Tibial artery (tissue), 4 donors: ENCODE results near the gene RASL10A.

Experiments
- DNase-seq, 2 donors: peaks; one replicate each; pipeline ENCODE4 v3.0.0-alpha.2; 2019
- H3K27ac ChIP-seq, 2 donors: fragments of 200-600 bp; sonication (generic) in 1 of 2; 1 replicate in 1 of 2; 2 replicates in 1 of 2; pipeline ENCODE4 v1.5.1; 2018 to 2019; ENCODE audit warnings: mild to moderate bottlenecking in 1 of 2
- H3K27me3 ChIP-seq, 2 donors: fragments of 200-600 bp; sonication (generic) in 1 of 2; one replicate each; pipeline versions ENCODE4 v1.5.1 to v1.6.0; 2016 to 2019
- H3K36me3 ChIP-seq, 3 donors: fragments of 200-600 bp; sonication (generic) in 2 of 3; one replicate each; pipeline ENCODE4 v1.5.1; 2016 to 2019; ENCODE audit warnings: mild to moderate bottlenecking in 2 of 3
- H3K4me1 ChIP-seq, 4 donors: fragments of 200-600 bp; sonication (generic) in 2 of 4; 1 replicate in 3 of 4; 2 replicates in 1 of 4; pipeline ENCODE4 v1.5.1; 2016 to 2019
- H3K4me3 ChIP-seq, 2 donors: fragments of 200-600 bp; sonication (generic) in 1 of 2; 1 replicate in 1 of 2; 2 replicates in 1 of 2; pipeline ENCODE4 v1.5.1; 2018 to 2019; ENCODE audit warnings: mild to moderate bottlenecking in 2 of 2
- H3K9me3 ChIP-seq, 3 donors: fragments of 200-600 bp; sonication (generic) in 1 of 3; one replicate each; pipeline ENCODE4 v1.5.1; 2016 to 2019
- intact Hi-C: fragments of 100-400 bp; cut with DNase I; formaldehyde crosslinking; loops from one replicate; pipeline ENCODE4 v1.15.0; 2023; ENCODE audit warnings: low total_unique reads
- TF ChIP-seq, protein P1 (sequence below), 2 experiments: fragments of 200-600 bp in 1 of 2; fragments of 450-650 bp in 1 of 2; IDR thresholded peaks; one replicate each; pipeline ENCODE4 v1.5.1; 2017 to 2019; ENCODE audit warnings: antibody characterized with exemption in 2 of 2, mild to moderate bottlenecking in 1 of 2, moderate library complexity in 1 of 2

Gene RASL10A

DNA sequence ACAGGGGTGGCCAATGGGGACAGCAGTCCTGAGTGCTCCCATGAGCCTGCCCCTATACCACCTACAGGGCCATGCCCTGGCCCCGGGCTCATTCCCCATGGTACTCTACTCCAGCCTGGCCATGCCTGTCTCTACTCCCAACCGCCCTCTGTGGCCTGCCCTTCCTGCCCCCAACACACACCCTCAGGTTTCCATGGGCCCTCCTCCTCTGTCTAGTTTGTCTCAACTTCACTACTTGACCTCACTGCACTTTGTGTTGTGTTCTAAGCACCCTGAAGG is 26.3 kb upstream of the RASL10A start:
- TF ChIP-seq, protein P1, sequence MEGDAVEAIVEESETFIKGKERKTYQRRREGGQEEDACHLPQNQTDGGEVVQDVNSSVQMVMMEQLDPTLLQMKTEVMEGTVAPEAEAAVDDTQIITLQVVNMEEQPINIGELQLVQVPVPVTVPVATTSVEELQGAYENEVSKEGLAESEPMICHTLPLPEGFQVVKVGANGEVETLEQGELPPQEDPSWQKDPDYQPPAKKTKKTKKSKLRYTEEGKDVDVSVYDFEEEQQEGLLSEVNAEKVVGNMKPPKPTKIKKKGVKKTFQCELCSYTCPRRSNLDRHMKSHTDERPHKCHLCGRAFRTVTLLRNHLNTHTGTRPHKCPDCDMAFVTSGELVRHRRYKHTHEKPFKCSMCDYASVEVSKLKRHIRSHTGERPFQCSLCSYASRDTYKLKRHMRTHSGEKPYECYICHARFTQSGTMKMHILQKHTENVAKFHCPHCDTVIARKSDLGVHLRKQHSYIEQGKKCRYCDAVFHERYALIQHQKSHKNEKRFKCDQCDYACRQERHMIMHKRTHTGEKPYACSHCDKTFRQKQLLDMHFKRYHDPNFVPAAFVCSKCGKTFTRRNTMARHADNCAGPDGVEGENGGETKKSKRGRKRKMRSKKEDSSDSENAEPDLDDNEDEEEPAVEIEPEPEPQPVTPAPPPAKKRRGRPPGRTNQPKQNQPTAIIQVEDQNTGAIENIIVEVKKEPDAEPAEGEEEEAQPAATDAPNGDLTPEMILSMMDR (IDR thresholded peaks at IDR 0.05) = no peak
- Histone ChIP-seq H3K27ac (no peak overlapping the region), H3K4me3 (no peak overlapping the region), H3K36me3 (peaks cover 57 to 93% (median 83%) of the 10 kb centered on the region in 3 donors), H3K9me3 (no peaks in the 10 kb centered on the region), H3K27me3 (no peaks in the 10 kb centered on the region), H3K4me1 (peaks cover 0 to 18% (median 0%) of the 10 kb centered on the region in 4 donors)
- intact Hi-C loops = no loop called here
- DNase-seq = no peak

DNA sequence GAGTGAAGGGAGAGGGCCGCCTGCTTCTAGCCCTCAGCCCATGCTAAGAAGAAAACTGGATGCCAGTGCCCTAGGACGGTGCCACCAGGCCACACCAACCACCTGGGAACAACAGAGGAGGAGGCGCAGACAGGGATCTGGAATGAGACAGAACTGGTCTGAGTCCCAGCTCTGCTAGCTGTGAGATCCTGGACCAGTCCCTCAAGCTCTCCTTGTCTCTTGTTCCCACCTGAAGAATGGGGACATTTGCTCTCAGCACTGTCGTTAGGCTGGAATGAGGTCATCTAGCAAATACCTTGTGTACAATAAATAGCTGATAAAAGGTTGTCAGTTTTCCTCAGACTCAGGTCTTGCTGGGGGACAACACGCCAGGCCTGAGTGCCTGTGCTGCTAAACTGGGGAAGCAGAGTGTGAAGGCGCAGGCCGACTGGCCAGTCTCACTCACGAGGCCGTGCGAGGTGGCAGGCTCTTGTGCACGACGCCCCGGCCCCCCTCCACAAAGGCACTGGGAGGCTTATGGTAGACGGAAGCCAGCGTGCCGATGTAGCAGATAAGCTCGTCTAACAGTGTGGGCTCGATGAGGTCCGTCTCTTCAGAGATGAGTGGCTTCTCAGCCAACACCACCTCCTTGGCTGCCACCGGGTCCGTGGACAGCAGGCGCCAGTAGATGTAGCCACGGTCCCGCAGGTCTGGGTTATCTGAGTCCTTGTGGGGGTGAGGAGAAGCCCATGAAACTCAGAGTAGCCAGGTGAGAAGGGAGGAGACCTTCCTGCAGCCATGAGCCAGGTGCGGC is 25.8 kb upstream of the RASL10A start:
- intact Hi-C loops = no loop called here

DNA sequence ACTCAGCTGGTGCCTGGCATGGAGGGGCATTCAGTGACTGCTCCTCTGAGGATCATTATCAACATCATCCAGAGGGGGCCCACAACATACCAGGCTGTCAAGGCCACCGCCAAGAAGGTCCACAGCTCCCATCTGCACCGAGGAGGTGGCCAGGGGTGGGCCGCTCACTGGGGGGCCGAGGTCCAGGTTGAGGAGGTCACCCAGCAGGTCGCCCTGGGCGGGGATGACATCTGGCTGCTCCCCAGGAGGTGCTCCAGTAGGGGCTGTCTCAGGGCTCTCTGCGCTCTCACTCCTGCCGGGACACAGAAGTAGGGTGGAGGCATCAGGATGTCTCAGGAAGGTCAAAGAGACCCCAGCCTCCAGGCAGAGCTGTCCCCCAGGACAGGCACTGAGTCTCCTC is 25.1 kb upstream of the RASL10A start:
- H3K9me3 ChIP-seq = no peaks in the 10 kb centered on the region
- H3K36me3 ChIP-seq = peaks cover 58 to 93% (median 85%) of the 10 kb centered on the region in 3 donors
- H3K27ac ChIP-seq = no peak overlapping the region

More for the DNA sequence above, 25.8 kb upstream of the RASL10A start:
- H3K4me3 ChIP-seq = no peak overlapping the region
- H3K27ac ChIP-seq = no peak overlapping the region
- H3K4me1 ChIP-seq = peaks cover 0 to 12% (median 0%) of the 10 kb centered on the region in 4 donors
- H3K9me3 ChIP-seq = no peaks in the 10 kb centered on the region
- H3K27me3 ChIP-seq = no peaks in the 10 kb centered on the region
- no peak for DNase-seq
- peaks cover 57 to 93% (median 84%) of the 10 kb centered on the region in 3 donors for H3K36me3 ChIP-seq
- TF ChIP-seq, protein P1 (IDR thresholded peaks at IDR 0.05) = no peak

GRCh38 chr22:29339381-29340235 is 24.1 kb upstream of the RASL10A start:
- Histone ChIP-seq H3K4me1 (peaks cover 0 to 16% (median 0%) of the 10 kb centered on the region in 4 donors), H3K9me3 (no peaks in the 10 kb centered on the region), H3K27ac (no peak overlapping the region), H3K4me3 (no peak overlapping the region), H3K27me3 (no peaks in the 10 kb centered on the region), H3K36me3 (peaks cover 58 to 98% (median 88%) of the 10 kb centered on the region in 3 donors)
- no peak for DNase-seq
- TF ChIP-seq, protein P1 (IDR thresholded peaks at IDR 0.05) = no peak
- intact Hi-C loops = no loop called here

More for the DNA sequence above, 25.1 kb upstream of the RASL10A start:
- DNase-seq = no peak
- Histone ChIP-seq H3K27me3 (no peaks in the 10 kb centered on the region), H3K4me3 (no peak overlapping the region), H3K4me1 (peaks cover 0 to 16% (median 0%) of the 10 kb centered on the region in 4 donors)
- intact Hi-C loops = no loop called here
- TF ChIP-seq, protein P1 (IDR thresholded peaks at IDR 0.05) = no peak

- no peak for DNase-seq
- Histone ChIP-seq H3K4me1 (peaks cover 0 to 16% (median 0%) of the 10 kb centered on the region in 4 donors), H3K27ac (no peak overlapping the region), H3K36me3 (peaks cover 58 to 100% (median 98%) of the 10 kb centered on the region in 3 donors), H3K9me3 (no peaks in the 10 kb centered on the region), H3K27me3 (no peaks in the 10 kb centered on the region), H3K4me3 (no peak overlapping the region)
- TF ChIP-seq, protein P1 (IDR thresholded peaks at IDR 0.05) = no peak
- intact Hi-C loops = no loop called here
These were observed 22.9 kb upstream of the RASL10A start for GRCh38 chr22:29338398-29338797.
